HG02610 (cell line): ENCODE data around the gene NACA.
"Not testable (repeated sequence)": the region's sequence is repeated elsewhere in the genome, so short reads cannot be mapped to it uniquely, and the experiment has no call there.

Source experiments
- ATAC-seq: cut with Tn5 transposase; IDR thresholded peaks from one replicate; pipeline ENCODE4 v1.9.1; 2021; ENCODE audit warnings: mild to moderate bottlenecking, moderate library complexity; ENCODE audit not compliant: unreplicated experiment

The NACA gene

DNA sequence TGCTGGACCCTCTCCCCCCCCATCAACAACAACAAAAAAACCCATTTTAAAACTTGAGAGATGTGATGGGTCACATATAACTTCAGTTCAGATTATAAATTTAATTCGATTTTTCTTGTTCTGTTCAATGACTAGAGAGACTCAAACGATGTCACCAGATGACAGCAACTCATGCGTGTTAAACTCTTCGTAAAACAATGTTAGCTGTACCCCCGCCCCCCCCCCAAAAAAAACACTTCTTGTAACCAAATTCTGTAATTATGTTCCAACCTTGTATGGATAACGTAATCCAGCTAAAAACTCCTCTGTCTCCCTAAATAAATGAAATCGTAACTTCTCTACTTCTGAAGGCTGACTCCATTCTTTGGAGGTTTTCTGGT lies 614 bp upstream of the NACA start:
- ATAC-seq, result no peak

DNA sequence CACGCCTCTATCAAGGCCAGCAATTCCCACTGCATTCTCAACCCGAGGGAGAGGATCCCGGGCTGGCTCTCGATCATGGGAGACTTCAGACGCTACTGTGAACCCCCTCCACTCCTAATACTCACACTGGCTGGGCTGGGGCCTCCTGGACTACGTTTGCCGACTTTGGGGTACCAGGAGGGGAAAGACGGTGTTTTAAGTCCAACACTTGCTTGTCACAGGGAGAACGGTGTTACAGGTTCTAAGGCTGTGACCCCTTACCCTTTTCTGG lies 463 bp downstream of the NACA start:
- no peak for ATAC-seq

DNA sequence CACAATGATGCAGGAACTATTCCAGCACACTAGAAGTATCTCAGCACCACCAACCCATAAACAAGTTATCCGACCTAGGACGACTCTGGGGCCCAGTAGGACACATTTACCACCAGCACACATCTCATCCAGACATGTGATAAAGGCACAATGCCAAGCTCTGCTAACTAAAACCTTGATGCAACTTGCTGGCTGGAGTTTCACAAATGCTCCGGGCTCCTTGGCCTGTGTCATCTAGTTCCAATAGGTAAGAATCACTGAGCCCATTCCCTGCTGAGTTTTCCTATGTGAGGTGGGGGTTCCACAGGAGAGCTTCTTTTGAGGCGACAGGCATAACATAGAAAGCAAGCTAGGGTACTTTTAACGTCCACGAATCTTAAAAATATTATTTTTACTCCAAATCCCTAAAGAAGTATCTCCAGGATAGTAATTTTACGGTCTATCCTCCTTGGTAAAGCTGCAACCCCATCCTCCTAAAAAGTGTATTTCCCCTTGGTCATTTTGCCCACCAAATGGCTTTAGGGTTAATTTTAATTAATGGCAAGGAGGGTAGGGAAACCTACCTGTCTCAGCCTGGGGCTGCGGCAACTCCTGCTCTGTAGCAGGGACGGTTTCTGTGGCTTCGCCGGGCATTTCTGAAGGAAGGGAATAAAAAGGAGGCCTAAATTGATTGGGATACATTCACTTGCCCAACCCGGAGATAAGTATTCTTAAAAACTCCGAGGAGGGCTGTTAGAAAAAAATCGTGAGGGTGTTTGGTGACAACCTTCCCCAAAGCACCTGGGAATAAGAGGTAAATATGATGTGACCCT lies 1.0 kb downstream of the NACA start:
- ATAC-seq, result no peak

DNA sequence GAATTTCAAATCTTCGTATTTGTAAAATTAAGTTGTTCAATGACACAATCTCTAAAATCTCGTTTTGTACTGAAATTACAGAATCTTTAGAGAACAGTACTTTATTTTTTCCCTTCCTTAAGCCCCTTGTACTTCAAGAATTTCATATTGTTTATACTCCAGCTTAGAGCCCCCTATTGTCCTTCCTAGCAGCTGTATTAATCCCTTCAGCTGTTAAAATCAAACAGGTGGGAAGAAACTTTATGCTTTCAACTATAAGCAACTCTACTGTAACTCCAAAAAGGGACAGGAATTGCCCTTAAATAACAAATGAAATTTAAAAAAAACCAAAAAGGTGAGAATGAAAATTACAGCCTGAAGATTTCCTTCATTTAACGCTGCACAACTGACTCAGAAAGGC lies 1.7 kb downstream of the NACA start:
- ATAC-seq, result no peak

DNA sequence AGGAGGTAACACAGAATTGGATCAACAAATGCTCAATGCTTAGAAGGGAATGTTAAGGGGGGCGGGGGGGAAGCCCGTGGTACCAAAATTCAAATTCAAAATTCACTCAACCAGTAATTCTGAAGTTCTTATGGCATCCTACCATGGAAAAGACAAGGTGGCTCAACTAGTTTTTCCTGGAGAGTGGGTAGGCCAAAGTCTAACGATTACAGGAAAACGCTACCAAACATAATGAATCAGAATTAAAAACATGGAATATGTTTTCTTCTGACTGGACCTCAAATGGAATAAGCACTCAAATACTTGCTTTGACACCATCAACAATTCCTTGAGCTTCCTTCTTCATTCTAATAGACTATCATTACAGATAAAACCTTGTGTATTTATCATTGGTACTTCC lies 2.3 kb downstream of the NACA start:
- ATAC-seq, result no peak

DNA sequence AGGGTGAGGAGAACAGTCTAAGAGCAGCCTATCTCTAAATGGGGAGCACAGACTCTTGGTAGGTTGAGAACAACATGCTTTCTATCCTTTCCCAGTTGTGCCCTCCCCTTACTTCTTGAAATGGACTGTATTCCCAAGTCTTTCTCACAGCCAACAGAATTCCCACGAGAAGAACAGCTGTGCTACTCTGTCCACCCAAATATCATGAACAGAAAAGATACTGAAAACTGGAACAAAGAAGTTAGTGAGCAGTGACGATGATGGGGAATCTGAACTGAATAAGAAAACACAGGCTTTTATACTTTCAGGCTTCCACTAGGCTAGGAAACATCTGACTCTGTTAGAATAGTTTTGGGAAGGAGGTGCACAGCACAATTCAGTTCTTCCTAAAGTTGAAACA lies 3.4 kb downstream of the NACA start:
- no peak for ATAC-seq

DNA sequence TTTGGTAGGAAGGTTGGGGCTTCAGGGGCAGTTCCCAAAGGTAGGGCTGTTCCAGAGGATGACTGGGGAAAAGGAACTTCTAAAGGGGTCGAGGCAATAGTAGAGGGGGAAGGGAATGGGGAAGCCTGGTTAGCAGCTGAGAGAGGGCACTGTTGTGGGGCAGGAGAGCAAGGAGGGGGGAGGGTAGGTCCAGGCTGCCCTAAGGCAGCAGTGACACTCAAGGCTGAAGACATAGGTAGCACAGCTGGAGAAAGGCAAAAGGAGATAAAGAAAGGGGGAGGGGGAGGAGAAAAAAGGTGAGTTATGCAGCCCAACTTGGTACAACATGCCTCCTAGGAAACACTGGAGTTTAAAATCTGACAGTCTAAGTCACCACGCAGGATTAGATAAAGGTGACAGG lies 3.9 kb downstream of the NACA start:
- no peak for ATAC-seq

DNA sequence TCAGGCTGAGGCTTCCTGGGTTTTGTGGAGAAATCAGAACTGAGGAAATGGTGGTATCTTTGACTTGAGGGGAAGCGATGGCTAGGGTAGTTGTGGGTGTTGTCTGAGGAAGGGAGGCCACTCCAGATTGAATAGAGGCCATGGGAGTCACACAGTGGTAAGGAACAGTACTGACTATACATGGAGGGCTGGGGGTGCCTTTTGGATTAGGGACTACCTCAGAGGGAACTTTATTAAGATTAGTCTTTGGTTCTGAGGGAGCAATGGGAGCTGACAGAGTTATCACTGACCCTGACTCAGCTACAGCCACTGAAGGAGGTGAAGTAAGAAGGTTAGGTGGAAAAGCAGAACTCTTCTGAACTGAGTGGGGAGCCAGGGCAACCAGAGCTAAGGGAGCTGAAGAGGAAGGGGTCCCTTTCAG lies 4.4 kb downstream of the NACA start:
- no peak for ATAC-seq

DNA sequence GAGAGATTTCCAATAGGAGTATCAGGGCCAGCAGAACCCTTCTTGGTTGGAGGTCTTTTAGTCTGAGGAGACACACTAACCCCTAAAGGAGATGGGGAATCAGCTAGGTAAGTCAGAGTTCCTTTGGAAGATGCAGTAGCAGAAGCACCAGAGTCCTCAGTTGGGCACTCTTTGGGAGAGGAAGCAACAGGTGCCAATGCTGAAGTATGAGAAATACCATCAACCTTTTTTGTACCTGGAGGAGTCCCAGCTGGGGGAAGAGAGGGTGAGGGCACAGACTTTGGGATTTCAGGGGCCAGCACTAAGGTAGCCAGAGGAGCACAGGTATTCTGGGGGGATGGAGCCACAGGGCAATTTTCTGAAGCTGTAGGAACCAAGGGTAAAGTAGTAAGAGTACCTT lies 6.0 kb downstream of the NACA start:
- ATAC-seq, result no peak

DNA sequence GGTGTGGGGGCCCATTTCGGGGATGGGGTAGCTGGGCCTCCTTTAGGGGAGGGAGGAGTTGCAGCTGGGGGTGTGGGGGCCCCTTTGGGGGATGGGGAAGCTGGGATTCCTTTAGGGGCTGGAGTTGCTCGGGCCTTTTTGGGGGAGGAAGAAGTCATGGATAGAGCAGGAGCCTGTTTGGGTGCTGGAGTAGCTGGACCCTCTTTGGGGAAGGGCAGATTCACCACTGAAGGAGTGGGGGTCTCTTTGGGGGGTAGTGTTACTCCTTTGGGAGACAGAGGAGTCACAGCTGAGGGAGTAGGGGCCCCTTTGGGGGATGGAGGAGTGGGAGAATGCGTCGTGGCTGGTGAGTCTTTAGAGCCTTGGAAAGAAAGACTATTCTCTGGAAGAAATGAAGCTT lies 6.5 kb downstream of the NACA start:
- no peak for ATAC-seq

DNA sequence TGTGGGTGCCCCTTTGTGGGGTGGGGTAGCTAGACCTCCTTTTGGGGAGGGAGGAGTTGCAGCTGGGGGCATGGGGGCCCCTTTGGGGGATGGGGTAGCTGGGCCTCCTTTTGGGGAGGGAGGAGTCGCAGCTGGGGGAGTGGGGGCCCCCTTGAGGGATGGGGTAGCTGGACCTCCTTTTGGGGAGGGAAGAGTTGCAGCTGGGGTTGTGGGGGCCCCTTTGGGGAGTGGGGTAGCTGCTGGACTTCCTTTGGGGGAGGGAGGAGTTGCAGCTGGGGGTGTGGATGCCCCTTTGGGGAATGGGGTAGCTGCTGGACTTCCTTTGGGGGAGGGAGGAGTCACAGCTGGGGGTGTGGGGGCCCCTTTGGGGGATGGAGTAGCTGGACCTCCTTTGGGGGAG lies 7.0 kb downstream of the NACA start:
- ATAC-seq, result no peak

DNA sequence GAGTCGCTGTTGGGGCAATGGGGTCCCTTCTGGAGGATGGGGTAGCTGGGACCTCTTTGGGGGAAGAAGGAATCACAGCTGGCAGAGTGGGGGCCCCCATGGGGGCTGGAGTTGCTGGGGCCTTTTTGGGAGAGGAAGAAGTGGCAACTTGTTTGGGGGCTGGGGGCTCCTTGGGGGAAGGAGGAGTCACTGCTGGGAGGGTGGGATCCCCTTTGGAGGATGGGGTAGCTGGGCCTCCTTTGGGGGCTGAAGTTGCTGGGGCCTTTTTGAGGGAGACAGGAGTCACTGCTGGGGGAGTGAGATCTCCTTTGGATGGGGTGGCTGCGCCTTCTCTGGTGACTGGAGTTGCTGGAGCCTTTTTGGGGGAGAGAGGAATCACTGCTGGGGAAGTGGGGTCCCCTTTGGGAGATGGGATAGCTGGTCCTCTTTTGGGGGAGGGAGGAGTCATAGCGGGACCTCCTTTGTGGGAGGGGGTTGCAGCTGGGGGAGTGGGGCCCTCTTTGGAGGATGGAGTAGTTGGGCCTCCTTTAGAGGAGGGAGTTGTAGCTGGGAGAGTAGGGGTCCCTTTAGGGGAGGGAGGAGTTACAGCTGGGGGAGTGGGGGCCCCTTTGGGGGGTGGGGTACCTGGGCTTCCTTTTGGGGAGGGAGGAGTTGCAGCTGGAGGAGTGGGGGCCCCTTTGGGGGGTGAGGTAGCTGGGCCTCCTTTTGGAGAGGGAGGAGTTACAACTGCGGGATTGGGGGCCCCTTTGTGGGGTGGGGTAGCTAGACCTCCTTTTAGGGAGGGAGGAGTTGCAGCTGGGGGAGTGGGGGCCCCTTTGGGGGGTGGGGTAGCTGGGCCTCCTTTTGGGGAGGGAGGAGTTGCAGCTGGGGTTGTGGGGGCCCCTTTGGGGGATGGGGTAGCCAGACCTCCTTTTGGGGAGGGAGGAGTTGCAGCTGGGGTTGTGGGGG lies 7.9 kb downstream of the NACA start:
- no peak for ATAC-seq

DNA sequence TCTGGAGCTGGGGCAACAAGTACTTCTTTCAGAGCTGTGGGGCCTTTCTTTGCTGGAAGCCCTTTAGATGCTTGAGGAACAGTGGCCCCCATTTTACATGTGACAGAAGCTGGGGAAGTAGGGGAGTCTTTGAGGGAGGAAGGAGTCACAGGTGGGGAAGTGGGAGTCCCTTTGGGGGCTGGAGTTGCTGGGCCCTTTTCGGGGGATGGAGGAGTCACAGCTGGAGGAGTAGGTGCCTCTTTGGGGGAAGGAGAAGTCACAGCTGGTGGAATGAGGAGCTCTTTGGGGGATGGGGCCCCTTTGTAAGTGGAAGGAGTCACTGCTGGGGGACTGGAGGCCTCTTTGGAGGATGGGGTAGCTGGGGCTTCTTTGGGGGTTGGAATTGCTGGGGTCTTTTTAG lies 8.6 kb downstream of the NACA start:
- no peak for ATAC-seq

DNA sequence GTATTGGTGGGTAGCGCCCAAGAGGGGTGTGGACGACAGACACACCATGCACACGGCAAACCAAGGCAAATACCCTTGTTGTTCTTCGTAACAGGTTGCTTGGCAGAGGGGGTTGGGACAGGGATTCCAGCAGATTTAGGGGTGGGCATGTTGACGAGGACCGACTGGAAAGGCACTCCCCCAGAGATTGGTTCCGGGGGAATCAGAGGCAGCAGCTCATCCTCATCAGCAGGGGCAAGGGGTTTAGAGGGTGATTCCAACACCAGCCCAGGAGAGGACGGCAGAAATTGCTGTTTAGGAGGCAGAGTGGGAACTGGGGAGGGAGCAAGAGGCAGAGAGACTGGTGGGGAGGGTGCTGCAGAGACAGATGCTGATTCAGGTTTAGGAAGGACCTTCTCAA lies 9.3 kb downstream of the NACA start:
- no peak for ATAC-seq

DNA sequence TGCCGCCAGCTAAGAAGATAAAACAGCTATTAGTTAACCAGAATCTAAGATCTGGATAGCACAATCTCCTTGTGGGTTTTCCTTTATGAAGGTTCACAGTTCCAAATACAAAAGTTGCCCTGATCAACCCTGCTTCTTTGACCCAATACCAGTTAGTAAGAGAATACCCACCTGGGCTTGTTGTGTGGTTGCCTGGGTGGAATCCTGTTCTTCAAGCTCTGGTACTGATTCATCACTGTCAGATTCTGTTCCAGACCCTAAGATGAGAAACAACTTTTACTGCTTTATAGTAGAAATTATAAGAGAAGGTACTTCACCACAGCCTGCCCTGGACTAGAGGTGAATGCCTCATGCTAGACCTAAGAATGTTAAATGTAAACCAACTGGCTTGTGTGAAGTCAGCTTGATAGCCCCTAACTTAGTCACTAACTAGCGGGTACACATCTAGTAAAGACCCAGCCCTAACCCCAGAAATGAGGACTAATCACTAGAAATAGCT lies 10.6 kb downstream of the NACA start:
- ATAC-seq, result no peak

DNA sequence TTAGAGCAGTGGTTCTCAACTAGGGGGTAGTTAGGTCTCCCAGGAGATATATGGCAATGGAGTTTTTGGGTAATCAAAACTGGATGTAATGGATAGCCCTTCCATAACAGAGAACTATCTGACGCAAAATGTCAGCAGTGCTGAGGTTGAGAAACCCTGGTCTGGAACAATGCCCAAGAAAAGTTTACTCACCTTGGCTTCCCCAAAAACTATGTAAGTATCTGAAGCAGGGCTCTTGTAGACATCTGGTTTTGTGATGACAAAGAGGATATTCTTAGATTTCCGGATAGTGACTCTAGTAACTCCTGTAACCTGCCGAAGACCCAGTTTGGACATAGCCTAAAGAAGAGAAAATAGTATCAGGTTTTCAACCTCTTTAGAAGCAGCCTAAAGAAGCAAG lies 11.8 kb downstream of the NACA start:
- ATAC-seq, result no peak

DNA sequence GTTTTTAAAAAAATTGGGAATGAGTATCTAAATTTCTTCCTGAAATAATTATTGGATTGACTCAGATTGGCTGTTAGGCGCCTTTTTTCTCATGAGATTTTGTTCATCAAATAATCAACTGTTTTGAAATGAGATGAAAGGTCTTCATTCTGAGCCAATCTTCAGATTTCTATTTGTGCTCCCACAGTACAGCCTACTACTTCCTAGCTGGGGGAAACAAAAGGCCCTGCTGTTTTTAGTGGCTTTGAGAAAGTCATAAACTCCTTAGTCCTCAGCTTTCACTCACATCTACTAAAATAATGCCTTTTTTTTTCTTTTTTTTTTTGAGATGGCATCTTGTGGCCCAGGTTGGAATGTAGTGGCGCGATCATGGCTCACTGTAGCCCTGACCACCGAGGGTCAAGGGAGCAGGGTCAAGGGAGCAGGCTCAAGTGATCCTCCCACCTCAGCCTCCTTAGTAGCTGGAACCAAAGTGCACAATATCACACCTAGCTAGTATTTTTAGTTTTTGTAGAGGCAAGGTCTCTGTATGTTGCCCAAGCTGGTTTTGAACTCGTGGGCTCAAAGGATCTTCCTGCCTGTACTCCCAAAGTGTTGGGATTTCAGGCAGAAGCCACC lies 15.2 kb downstream of the NACA start:
- no peak for ATAC-seq

DNA sequence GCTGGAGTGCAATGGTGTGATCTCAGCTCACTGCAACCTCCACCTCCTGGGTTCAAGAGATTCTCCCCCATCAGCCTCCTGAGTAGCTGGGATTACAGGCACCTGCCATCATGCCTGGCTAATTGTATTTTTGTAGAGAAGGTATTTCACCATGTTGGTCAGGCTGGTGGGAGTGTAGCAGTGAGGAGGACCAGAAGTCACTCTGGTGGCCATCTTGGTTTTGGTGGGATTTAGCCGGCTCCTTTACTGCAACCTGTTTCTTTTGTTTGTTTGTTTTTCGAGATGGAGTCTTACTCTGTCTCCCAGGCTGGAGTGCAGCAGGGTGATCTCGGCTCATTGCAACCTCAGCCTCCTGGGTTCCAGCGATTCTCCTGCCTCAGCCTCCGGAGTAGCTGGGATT lies 20.6 kb downstream of the NACA start:
- ATAC-seq, result not testable (repeated sequence)

DNA sequence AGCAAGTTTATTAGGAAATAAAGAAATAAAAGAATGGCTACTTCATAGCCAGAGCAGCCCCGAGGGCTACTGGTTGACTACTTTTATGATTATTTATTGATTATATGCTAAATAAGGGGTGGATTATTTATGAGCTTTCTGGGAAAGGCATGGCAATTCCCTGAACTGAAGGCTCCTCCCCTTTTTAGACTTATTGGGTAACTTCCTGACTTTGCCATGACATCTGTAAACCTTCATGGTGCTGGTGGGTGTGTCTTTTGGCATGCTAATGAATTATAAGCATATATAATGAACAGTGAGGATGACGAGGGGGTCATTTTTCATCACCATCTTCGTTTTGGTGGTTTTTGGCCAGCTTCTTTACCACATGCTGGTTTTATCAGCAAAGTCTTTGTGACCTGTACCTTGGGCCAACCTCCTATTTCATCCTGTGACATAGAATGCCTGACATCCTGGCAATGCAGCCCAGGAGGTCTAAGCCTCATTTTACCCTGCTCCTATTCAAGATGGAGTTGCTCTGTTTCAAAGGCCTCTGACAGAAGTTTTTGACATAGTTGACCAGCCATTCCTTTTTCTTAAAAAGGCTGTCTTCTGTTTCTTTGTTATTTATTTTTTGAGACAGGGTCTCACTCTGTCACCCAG lies 26.0 kb downstream of the NACA start:
- no peak for ATAC-seq

DNA sequence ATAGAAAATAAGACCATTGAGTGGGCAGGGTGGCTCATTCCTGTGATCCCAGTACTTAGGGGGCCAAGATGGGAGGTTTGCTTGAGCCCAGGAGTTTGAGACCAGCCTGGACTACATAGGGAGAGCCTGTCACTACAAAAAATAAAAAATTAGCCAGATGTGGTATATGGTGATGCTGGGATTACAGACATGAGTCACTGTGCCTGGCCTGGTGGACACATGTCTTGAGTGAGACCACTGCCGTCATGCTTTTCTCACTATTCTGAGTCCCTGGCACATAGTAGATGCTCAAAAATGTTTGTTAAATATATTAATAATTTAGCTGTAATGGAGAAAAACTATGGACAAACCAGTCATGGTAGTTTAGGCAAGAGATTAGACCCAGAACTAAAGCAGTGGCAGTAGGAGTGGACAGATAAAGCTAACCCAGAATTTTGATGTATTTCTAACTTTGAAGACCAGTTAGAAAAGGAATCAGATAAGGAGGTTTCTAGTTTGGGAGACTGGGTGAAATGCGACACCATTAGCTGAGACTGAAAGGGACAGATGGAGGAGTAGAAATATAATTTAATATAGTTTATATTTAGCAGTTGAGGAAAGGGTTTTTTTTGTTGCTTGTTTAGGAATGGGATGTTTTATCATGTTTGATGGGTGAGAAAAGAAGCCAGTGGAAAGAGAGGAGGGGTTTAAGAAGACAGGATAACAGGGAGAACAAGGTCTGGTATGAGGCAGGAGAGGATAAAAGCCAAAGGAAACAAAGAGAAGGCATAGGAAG lies 29.6 kb downstream of the NACA start:
- ATAC-seq, result no peak

DNA sequence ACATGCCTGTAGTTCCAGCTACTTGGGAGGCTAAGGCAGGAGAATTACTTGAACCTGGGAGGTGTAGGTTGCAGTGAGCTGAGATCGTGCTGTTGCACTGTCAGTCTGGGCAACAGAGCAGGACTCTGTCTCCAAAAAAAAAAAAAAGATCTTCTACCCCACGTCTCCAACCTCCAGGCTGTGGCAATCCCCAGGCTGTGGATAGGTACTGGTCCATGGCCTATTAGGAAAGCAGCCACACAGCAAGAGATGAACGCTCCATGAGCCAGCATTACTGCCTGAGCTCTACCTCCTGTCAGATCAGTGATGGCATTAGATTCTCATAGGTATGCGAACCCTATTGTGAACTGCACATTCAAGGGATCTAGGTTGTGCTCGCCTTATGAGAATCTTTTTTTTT lies 30.9 kb downstream of the NACA start:
- ATAC-seq, result no peak
